Astrocyte of the spinal cord (primary cell): ENCODE measurements around the gene TRPM2.

Experiments used
- DNase-seq: peaks from one replicate; pipeline ENCODE4 v3.0.0; 2011; ENCODE audit warnings: low read depth, low spot score
- H3K4me3 ChIP-seq: 2 replicates; pipeline ENCODE4 v1.5.1; 2011; ENCODE audit warnings: low read depth, mild to moderate bottlenecking, low read length, moderate library complexity
- CTCF ChIP-seq: IDR thresholded peaks from 2 replicates; pipeline ENCODE4 v1.5.1; 2012; ENCODE audit warnings: low read depth, mild to moderate bottlenecking, low read length, inconsistent platforms
- in situ Hi-C: cut with HindIII; loops from 2 replicates; pipeline ENCODE4 v1.10.0; 2017; ENCODE audit warnings: low sequenced_read_pairs

The TRPM2 gene

GRCh38 chr21:44322621-44323325 is 30.6 kb upstream of the TRPM2 start:
- DNase-seq = no peak
- no peak for TF ChIP-seq CTCF
- in situ Hi-C loops = no loop called here
- H3K4me3 ChIP-seq = no peak overlapping the region

GRCh38 chr21:44323591-44323990 is 29.8 kb upstream of the TRPM2 start:
- in situ Hi-C loops = no loop called here
- TF ChIP-seq CTCF = no peak
- DNase-seq = no peak
- no peak overlapping the region for H3K4me3 ChIP-seq

- TF ChIP-seq CTCF = no peak
- in situ Hi-C loops = no loop called here
- no peak for DNase-seq
These were observed 29.1 kb upstream of the TRPM2 start for GRCh38 chr21:44324106-44324853.

GRCh38 chr21:44324854-44325107 is 28.6 kb upstream of the TRPM2 start:
- TF ChIP-seq CTCF = no peak
- no peak overlapping the region for H3K4me3 ChIP-seq
- in situ Hi-C loops = no loop called here
- DNase-seq = no peak

More at GRCh38 chr21:44324106-44324853, 29.1 kb upstream of the TRPM2 start:
- no peak overlapping the region for H3K4me3 ChIP-seq

GRCh38 chr21:44325386-44326271 is 27.8 kb upstream of the TRPM2 start:
- H3K4me3 ChIP-seq = no peak overlapping the region
- DNase-seq = no peak
- TF ChIP-seq CTCF = no peak
- in situ Hi-C loops = no loop called here

GRCh38 chr21:44326272-44326647 is 27.2 kb upstream of the TRPM2 start:
- no peak for DNase-seq
- TF ChIP-seq CTCF = no peak
- H3K4me3 ChIP-seq = no peak overlapping the region
- in situ Hi-C loops = no loop called here
